ENCODE data around the gene SEMA4G. TPM values are rescaled to one million over a fixed set of nuclear protein-coding genes. Genes with fewer than 3 reads are reported as not detected.

Gene SEMA4G
- total RNA-seq, 1 donor = under 0.01 TPM

- H3K4me2 ChIP-seq (ENCODE audit: insufficient read depth, low read length) = peak overlapping the region; percentile 65
- DNase-seq (ENCODE audit: insufficient read length, low spot score, missing footprints) = peak; percentile 99
- H2AFZ ChIP-seq (ENCODE audit: low read length) = peak overlapping the region; percentile 71
Measured at GRCh38 chr10:101018600-101019439, 49.5 kb downstream of the SEMA4G start.

More at GRCh38 chr10:101018600-101019439, 49.5 kb downstream of the SEMA4G start:
- no peak overlapping the region for H3K27ac ChIP-seq (ENCODE audit: low read depth, low read length)
- no peaks in the 10 kb centered on the region for H3K27me3 ChIP-seq (ENCODE audit: insufficient read depth, low read length)
- no peaks in the 10 kb centered on the region for H3K36me3 ChIP-seq (ENCODE audit: insufficient read depth, low read length)
- peaks cover 13% of the 10 kb centered on the region for H3K4me1 ChIP-seq (ENCODE audit: insufficient read depth, low read length)
- no peaks in the 10 kb centered on the region for H3K9me3 ChIP-seq (ENCODE audit: low read depth, low read length)
- no peaks in the 10 kb centered on the region for H3K79me2 ChIP-seq (ENCODE audit: insufficient read depth, low read length)
- no peak overlapping the region for H3K4me3 ChIP-seq (ENCODE audit: insufficient read depth, low read length)
- TF ChIP-seq CTCF (IDR thresholded peaks at IDR 0.05; ENCODE audit: extremely low read depth, low read depth, low read length) = peak; percentile 76
- H4K20me1 ChIP-seq (ENCODE audit: insufficient read depth, low read length) = no peaks in the 10 kb centered on the region

Small RNA genes lying within 50 kb of the gene (small RNA-seq; reads per million reads assigned to genes)
- not detected for gene MIR608

Other genes with a start within 250 kb of the SEMA4G start
- not detected in 2 replicates for gene PAX2, start 223.9 kb upstream of the SEMA4G start, total RNA-seq
- 39.1 and 43.0 TPM in 2 replicates for gene SLF2, start 56.5 kb upstream of the SEMA4G start, total RNA-seq
- gene MRPL43, start 18.0 kb downstream of the SEMA4G start, total RNA-seq = 48.5 and 55.7 TPM in 2 replicates
- gene TWNK, start 18.0 kb downstream of the SEMA4G start, total RNA-seq = 3.2 and 3.3 TPM in 2 replicates
- gene LZTS2, start 30.3 kb downstream of the SEMA4G start, total RNA-seq = 117 and 127 TPM in 2 replicates
- gene PDZD7, start 61.6 kb downstream of the SEMA4G start, total RNA-seq = 0.72 and 1.2 TPM in 2 replicates
- 103 and 106 TPM in 2 replicates for gene SFXN3, start 61.7 kb downstream of the SEMA4G start, total RNA-seq
- gene KAZALD1, start 92.5 kb downstream of the SEMA4G start, total RNA-seq = 26.4 and 30.1 TPM in 2 replicates
- not detected in 2 replicates for gene TLX1, start 161.8 kb downstream of the SEMA4G start, total RNA-seq